ENCODE data around the gene ZNF536.

- TF ChIP-seq POLR2AphosphoS5 (IDR thresholded peaks at IDR 0.05) = no peak
- TF ChIP-seq POLR2A (IDR thresholded peaks at IDR 0.05) = no peak
- TF ChIP-seq CTCF (IDR thresholded peaks at IDR 0.05) = no peak
These were observed 174.1 kb downstream of the ZNF536 start for GRCh38 chr19:30546332-30546731.
